Measurements from ENCODE around the gene ZNF160. TPM values are rescaled to one million over a fixed set of nuclear protein-coding genes. Genes with fewer than 3 reads are reported as not detected.

Gene ZNF160
- total RNA-seq, 1 donor from 2014 or later, result 30.2 TPM

DNA sequence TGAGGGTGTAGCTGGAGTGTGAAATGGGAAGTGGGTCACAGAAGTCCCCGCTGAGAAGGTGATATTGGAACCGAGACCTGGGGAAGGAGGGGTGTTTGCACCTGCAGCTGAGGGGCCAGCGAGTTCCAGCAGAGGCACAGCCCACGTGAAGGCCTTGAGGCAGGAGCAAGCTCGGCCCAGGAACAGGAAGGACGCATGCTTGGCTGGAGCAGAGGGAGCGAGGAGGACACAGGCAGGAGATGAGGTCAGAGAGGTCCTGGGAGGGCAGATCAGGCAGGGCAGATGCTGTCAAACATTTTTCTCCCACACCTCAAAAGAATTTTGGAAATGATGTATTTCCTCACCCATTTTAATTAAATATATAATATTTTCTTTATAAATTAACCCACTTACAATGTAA lies 20.2 kb upstream of the ZNF160 start:
- DNase-seq (ENCODE audit: low read depth) (no peak), FAIRE-seq (no peak)
- H3K27me3 Mint-ChIP-seq (ENCODE audit: low read depth, unreplicated experiment), result no peaks in the 10 kb centered on the region
- Histone ChIP-seq H2AFZ (ENCODE audit: low read depth, low read length) (no peak overlapping the region), H4K20me1 (ENCODE audit: insufficient read depth, low read length) (no peaks in the 10 kb centered on the region), H3K9ac (ENCODE audit: low read length) (no peak overlapping the region), H3K4me3 (ENCODE audit: insufficient read depth, low read depth, low read length) (no peak overlapping the region), H3K4me1 (ENCODE audit: insufficient read depth, low read length) (no peaks in the 10 kb centered on the region), H3K4me2 (ENCODE audit: low read length) (no peak overlapping the region), H3K9me3 (ENCODE audit: insufficient read depth, low read depth, low read length) (peaks cover 6% of the 10 kb centered on the region), H3K27ac (ENCODE audit: low read depth, low read length) (no peak overlapping the region), H3K36me3 (ENCODE audit: insufficient read depth, low read length) (no peaks in the 10 kb centered on the region), H3K79me2 (ENCODE audit: insufficient read depth, low read length) (no peaks in the 10 kb centered on the region), H3K27me3 (ENCODE audit: insufficient read depth, low read length) (no peaks in the 10 kb centered on the region)
- no peaks in the 10 kb centered on the region for H3K4me1 Mint-ChIP-seq (ENCODE audit: low read depth, unreplicated experiment)
- peaks cover 7% of the 10 kb centered on the region for H3K9me3 Mint-ChIP-seq (ENCODE audit: unreplicated experiment)
- peak overlapping the region; percentile 11 for H3K4me3 Mint-ChIP-seq (ENCODE audit: unreplicated experiment)
- H3K36me3 Mint-ChIP-seq (ENCODE audit: low read depth, unreplicated experiment), result peaks cover 31% of the 10 kb centered on the region
- TF ChIP-seq, protein P1, sequence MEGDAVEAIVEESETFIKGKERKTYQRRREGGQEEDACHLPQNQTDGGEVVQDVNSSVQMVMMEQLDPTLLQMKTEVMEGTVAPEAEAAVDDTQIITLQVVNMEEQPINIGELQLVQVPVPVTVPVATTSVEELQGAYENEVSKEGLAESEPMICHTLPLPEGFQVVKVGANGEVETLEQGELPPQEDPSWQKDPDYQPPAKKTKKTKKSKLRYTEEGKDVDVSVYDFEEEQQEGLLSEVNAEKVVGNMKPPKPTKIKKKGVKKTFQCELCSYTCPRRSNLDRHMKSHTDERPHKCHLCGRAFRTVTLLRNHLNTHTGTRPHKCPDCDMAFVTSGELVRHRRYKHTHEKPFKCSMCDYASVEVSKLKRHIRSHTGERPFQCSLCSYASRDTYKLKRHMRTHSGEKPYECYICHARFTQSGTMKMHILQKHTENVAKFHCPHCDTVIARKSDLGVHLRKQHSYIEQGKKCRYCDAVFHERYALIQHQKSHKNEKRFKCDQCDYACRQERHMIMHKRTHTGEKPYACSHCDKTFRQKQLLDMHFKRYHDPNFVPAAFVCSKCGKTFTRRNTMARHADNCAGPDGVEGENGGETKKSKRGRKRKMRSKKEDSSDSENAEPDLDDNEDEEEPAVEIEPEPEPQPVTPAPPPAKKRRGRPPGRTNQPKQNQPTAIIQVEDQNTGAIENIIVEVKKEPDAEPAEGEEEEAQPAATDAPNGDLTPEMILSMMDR (IDR thresholded peaks at IDR 0.05; ENCODE audit: insufficient read depth, low read depth, low read length), result no peak
- TF ChIP-seq EZH2 (IDR thresholded peaks at IDR 0.05; ENCODE audit: insufficient read depth, low read length), result no peak
- no peak overlapping the region for H3K27ac Mint-ChIP-seq (ENCODE audit: unreplicated experiment)

DNA sequence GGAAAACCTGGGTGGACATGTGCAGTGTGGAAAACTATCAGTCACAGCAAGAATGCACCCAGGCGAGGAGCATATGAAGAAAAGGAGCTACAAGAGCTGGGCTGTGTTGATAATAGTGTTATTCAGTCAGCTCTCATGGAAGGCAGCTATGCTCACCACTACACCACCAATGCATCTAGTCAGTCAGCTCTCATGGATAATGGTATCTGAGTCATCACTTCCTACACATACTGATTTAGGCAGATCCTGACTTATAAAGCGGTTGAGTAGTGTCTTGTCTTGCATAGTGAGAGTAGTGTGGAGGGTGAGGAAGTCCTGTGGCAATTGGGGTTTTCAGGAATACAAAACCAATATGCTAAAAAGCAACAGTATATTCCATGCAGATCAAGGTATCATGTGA lies 9.1 kb upstream of the ZNF160 start:
- Histone ChIP-seq H3K9ac (ENCODE audit: low read length) (no peak overlapping the region), H2AFZ (ENCODE audit: low read depth, low read length) (no peak overlapping the region), H3K9me3 (ENCODE audit: insufficient read depth, low read depth, low read length) (peaks cover 25% of the 10 kb centered on the region), H3K79me2 (ENCODE audit: insufficient read depth, low read length) (no peaks in the 10 kb centered on the region), H3K36me3 (ENCODE audit: insufficient read depth, low read length) (no peaks in the 10 kb centered on the region), H3K4me3 (ENCODE audit: insufficient read depth, low read depth, low read length) (no peak overlapping the region), H3K27me3 (ENCODE audit: insufficient read depth, low read length) (no peaks in the 10 kb centered on the region), H3K4me1 (ENCODE audit: insufficient read depth, low read length) (no peaks in the 10 kb centered on the region), H3K27ac (ENCODE audit: low read depth, low read length) (no peak overlapping the region), H3K4me2 (ENCODE audit: low read length) (no peak overlapping the region), H4K20me1 (ENCODE audit: insufficient read depth, low read length) (no peaks in the 10 kb centered on the region)
- no peak overlapping the region for H3K4me3 Mint-ChIP-seq (ENCODE audit: unreplicated experiment)
- DNase-seq (ENCODE audit: low read depth) (peak; percentile 26), FAIRE-seq (no peak)
- H3K27ac Mint-ChIP-seq (ENCODE audit: unreplicated experiment), result no peak overlapping the region
- TF ChIP-seq, protein P1 (IDR thresholded peaks at IDR 0.05; ENCODE audit: insufficient read depth, low read depth, low read length), result no peak
- TF ChIP-seq EZH2 (IDR thresholded peaks at IDR 0.05; ENCODE audit: insufficient read depth, low read length), result no peak
- peaks cover 1% of the 10 kb centered on the region for H3K4me1 Mint-ChIP-seq (ENCODE audit: low read depth, unreplicated experiment)
- no peaks in the 10 kb centered on the region for H3K27me3 Mint-ChIP-seq (ENCODE audit: low read depth, unreplicated experiment)
- peaks cover 31% of the 10 kb centered on the region for H3K9me3 Mint-ChIP-seq (ENCODE audit: unreplicated experiment)
- peaks cover 74% of the 10 kb centered on the region for H3K36me3 Mint-ChIP-seq (ENCODE audit: low read depth, unreplicated experiment)

DNA sequence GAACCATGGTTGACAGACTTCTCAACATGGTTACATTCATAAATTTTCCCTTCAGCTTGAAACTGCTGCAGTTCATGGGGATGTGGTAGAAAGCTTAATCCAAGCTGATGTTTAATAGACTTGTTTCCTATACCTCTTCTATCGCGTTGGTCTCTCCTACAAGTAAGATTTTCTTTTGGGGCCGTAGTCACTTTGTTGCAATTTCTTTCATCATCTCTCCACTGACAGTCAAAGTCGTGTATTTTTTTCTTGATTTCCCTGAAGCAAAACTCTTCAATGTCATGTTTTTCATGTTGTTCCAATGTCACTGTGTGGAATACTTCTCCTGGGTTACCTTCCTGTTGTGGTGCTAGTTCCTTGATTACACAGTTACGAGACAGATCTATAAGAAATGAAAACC lies 6.3 kb upstream of the ZNF160 start:
- H3K27me3 Mint-ChIP-seq (ENCODE audit: low read depth, unreplicated experiment), result no peaks in the 10 kb centered on the region
- Histone ChIP-seq H3K9me3 (ENCODE audit: insufficient read depth, low read depth, low read length) (peaks cover 21% of the 10 kb centered on the region), H3K4me3 (ENCODE audit: insufficient read depth, low read depth, low read length) (no peak overlapping the region), H4K20me1 (ENCODE audit: insufficient read depth, low read length) (no peaks in the 10 kb centered on the region), H3K27ac (ENCODE audit: low read depth, low read length) (no peak overlapping the region), H3K27me3 (ENCODE audit: insufficient read depth, low read length) (no peaks in the 10 kb centered on the region), H3K4me1 (ENCODE audit: insufficient read depth, low read length) (no peaks in the 10 kb centered on the region), H3K9ac (ENCODE audit: low read length) (no peak overlapping the region), H2AFZ (ENCODE audit: low read depth, low read length) (no peak overlapping the region), H3K36me3 (ENCODE audit: insufficient read depth, low read length) (no peaks in the 10 kb centered on the region), H3K79me2 (ENCODE audit: insufficient read depth, low read length) (no peaks in the 10 kb centered on the region), H3K4me2 (ENCODE audit: low read length) (no peak overlapping the region)
- no peak for DNase-seq (ENCODE audit: low read depth)
- no peak overlapping the region for H3K27ac Mint-ChIP-seq (ENCODE audit: unreplicated experiment)
- peaks cover 52% of the 10 kb centered on the region for H3K36me3 Mint-ChIP-seq (ENCODE audit: low read depth, unreplicated experiment)
- H3K9me3 Mint-ChIP-seq (ENCODE audit: unreplicated experiment), result peaks cover 16% of the 10 kb centered on the region
- H3K4me3 Mint-ChIP-seq (ENCODE audit: unreplicated experiment), result no peak overlapping the region
- H3K4me1 Mint-ChIP-seq (ENCODE audit: low read depth, unreplicated experiment), result peaks cover 1% of the 10 kb centered on the region
- FAIRE-seq, result no peak
- TF ChIP-seq, protein P1 (IDR thresholded peaks at IDR 0.05; ENCODE audit: insufficient read depth, low read depth, low read length), result no peak
- no peak for TF ChIP-seq EZH2 (IDR thresholded peaks at IDR 0.05; ENCODE audit: insufficient read depth, low read length)

Data from astrocyte (in vitro differentiated cells and primary cell).